ENCODE data around the gene RPL27.

RPL27 gene

GRCh38 chr17:43039646-43040045, 41.4 kb downstream of the RPL27 start:
- Histone ChIP-seq H3K4me3 (replicated peaks; ENCODE audit: low read depth, low read length) (no peak overlapping the region), H3K27me3 (replicated peaks; ENCODE audit: control insufficient read depth, insufficient read depth, low read length) (no peaks in the 10 kb centered on the region), H3K36me3 (ENCODE audit: control insufficient read depth, insufficient read depth, low read length) (no peaks in the 10 kb centered on the region)
- no peak for TF ChIP-seq CTCF (IDR thresholded peaks at IDR 0.05; ENCODE audit: insufficient read depth, low read length, poor library complexity, severe bottlenecking)
- DNase-seq (ENCODE audit: extremely low read depth, insufficient read length): no peak

GRCh38 chr17:43040655-43041054, 42.4 kb downstream of the RPL27 start:
- no peak for TF ChIP-seq CTCF (IDR thresholded peaks at IDR 0.05; ENCODE audit: insufficient read depth, low read length, poor library complexity, severe bottlenecking)
- H3K4me3 ChIP-seq (replicated peaks; ENCODE audit: low read depth, low read length): no peak overlapping the region
- no peaks in the 10 kb centered on the region for H3K27me3 ChIP-seq (replicated peaks; ENCODE audit: control insufficient read depth, insufficient read depth, low read length)
- H3K36me3 ChIP-seq (ENCODE audit: control insufficient read depth, insufficient read depth, low read length): peaks cover 5% of the 10 kb centered on the region
- DNase-seq (ENCODE audit: extremely low read depth, insufficient read length): no peak

GRCh38 chr17:43042025-43042628, 43.9 kb downstream of the RPL27 start:
- no peak for DNase-seq (ENCODE audit: extremely low read depth, insufficient read length)

GRCh38 chr17:43043307-43043706, 45.1 kb downstream of the RPL27 start:
- Histone ChIP-seq H3K36me3 (ENCODE audit: control insufficient read depth, insufficient read depth, low read length) (peaks cover 5% of the 10 kb centered on the region), H3K4me3 (replicated peaks; ENCODE audit: low read depth, low read length) (no peak overlapping the region), H3K27me3 (replicated peaks; ENCODE audit: control insufficient read depth, insufficient read depth, low read length) (no peaks in the 10 kb centered on the region)
- TF ChIP-seq CTCF (IDR thresholded peaks at IDR 0.05; ENCODE audit: insufficient read depth, low read length, poor library complexity, severe bottlenecking): no peak
- DNase-seq (ENCODE audit: extremely low read depth, insufficient read length): no peak

More at GRCh38 chr17:43042025-43042628, 43.9 kb downstream of the RPL27 start:
- no peaks in the 10 kb centered on the region for H3K27me3 ChIP-seq (replicated peaks; ENCODE audit: control insufficient read depth, insufficient read depth, low read length)
- H3K36me3 ChIP-seq (ENCODE audit: control insufficient read depth, insufficient read depth, low read length): peaks cover 5% of the 10 kb centered on the region
- TF ChIP-seq CTCF (IDR thresholded peaks at IDR 0.05; ENCODE audit: insufficient read depth, low read length, poor library complexity, severe bottlenecking): no peak
- no peak overlapping the region for H3K4me3 ChIP-seq (replicated peaks; ENCODE audit: low read depth, low read length)

GRCh38 chr17:43044024-43044423, 45.8 kb downstream of the RPL27 start:
- no peak for DNase-seq (ENCODE audit: extremely low read depth, insufficient read length)
- H3K27me3 ChIP-seq (replicated peaks; ENCODE audit: control insufficient read depth, insufficient read depth, low read length): no peaks in the 10 kb centered on the region
- H3K36me3 ChIP-seq (ENCODE audit: control insufficient read depth, insufficient read depth, low read length): peaks cover 9% of the 10 kb centered on the region
- H3K4me3 ChIP-seq (replicated peaks; ENCODE audit: low read depth, low read length): no peak overlapping the region
- no peak for TF ChIP-seq CTCF (IDR thresholded peaks at IDR 0.05; ENCODE audit: insufficient read depth, low read length, poor library complexity, severe bottlenecking)

- no peaks in the 10 kb centered on the region for H3K27me3 ChIP-seq (replicated peaks; ENCODE audit: control insufficient read depth, insufficient read depth, low read length)
- DNase-seq (ENCODE audit: extremely low read depth, insufficient read length): no peak
- peaks cover 12% of the 10 kb centered on the region for H3K36me3 ChIP-seq (ENCODE audit: control insufficient read depth, insufficient read depth, low read length)
- no peak overlapping the region for H3K4me3 ChIP-seq (replicated peaks; ENCODE audit: low read depth, low read length)
- no peak for TF ChIP-seq CTCF (IDR thresholded peaks at IDR 0.05; ENCODE audit: insufficient read depth, low read length, poor library complexity, severe bottlenecking)
Measured at GRCh38 chr17:43051969-43052368, 53.8 kb downstream of the RPL27 start.
